ENCODE data around the gene PCDHA2.

DNA sequence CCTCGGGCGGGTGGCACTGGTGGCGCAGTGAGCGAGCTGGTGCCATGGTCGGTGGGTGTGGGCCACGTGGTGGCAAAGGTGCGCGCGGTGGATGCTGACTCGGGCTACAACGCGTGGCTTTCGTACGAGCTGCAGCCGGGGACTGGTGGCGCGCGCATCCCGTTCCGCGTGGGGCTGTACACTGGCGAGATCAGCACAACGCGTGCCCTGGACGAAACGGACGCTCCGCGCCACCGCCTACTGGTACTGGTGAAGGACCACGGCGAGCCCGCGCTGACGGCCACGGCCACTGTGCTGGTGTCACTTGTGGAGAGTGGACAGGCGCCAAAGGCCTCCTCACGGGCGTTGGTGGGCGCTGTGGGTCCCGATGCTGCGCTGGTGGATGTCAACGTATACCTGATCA, 14.2 kb downstream of the PCDHA2 start:
- TF ChIP-seq, protein P1, sequence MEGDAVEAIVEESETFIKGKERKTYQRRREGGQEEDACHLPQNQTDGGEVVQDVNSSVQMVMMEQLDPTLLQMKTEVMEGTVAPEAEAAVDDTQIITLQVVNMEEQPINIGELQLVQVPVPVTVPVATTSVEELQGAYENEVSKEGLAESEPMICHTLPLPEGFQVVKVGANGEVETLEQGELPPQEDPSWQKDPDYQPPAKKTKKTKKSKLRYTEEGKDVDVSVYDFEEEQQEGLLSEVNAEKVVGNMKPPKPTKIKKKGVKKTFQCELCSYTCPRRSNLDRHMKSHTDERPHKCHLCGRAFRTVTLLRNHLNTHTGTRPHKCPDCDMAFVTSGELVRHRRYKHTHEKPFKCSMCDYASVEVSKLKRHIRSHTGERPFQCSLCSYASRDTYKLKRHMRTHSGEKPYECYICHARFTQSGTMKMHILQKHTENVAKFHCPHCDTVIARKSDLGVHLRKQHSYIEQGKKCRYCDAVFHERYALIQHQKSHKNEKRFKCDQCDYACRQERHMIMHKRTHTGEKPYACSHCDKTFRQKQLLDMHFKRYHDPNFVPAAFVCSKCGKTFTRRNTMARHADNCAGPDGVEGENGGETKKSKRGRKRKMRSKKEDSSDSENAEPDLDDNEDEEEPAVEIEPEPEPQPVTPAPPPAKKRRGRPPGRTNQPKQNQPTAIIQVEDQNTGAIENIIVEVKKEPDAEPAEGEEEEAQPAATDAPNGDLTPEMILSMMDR (IDR thresholded peaks at IDR 0.05), result no peak
- TF ChIP-seq TEAD4 (CRISPR knock-in tag; IDR thresholded peaks at IDR 0.05) (no peak), CREB1 (CRISPR knock-in tag; IDR thresholded peaks at IDR 0.05) (no peak), ZBTB21 (CRISPR knock-in tag; IDR thresholded peaks at IDR 0.05; ENCODE audit: borderline replicate concordance) (no peak), SMAD4 (CRISPR knock-in tag; IDR thresholded peaks at IDR 0.05) (no peak), MYBL2 (CRISPR knock-in tag; IDR thresholded peaks at IDR 0.05) (no peak)
- TF ChIP-seq, protein P2, sequence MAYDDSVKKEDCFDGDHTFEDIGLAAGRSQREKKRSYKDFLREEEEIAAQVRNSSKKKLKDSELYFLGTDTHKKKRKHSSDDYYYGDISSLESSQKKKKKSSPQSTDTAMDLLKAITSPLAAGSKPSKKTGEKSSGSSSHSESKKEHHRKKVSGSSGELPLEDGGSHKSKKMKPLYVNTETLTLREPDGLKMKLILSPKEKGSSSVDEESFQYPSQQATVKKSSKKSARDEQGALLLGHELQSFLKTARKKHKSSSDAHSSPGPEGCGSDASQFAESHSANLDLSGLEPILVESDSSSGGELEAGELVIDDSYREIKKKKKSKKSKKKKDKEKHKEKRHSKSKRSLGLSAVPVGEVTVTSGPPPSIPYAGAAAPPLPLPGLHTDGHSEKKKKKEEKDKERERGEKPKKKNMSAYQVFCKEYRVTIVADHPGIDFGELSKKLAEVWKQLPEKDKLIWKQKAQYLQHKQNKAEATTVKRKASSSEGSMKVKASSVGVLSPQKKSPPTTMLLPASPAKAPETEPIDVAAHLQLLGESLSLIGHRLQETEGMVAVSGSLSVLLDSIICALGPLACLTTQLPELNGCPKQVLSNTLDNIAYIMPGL (CRISPR knock-in tag; IDR thresholded peaks at IDR 0.05), result no peak

All from WTC11 (cell line).